ENCODE results near the gene WWC1. TPM values are rescaled to one million over a fixed set of nuclear protein-coding genes. Genes with fewer than 3 reads are reported as not detected.
A peak's percentile ranks its signal among the peaks of the same experiment; 100 is the strongest.

Gene WWC1
- total and polyA plus RNA-seq, 9 of the 15 experiments (the other 6 are each of a cell fraction or from before 2014, with no cell fraction given), result under 0.01 to 0.54 (median 0.42) TPM; not detected in 6

GRCh38 chr5:168422431-168422830 is 131.0 kb downstream of the WWC1 start:
- Histone ChIP-seq H3K4me2 (ENCODE audit: insufficient read depth, low read length) (no peak overlapping the region), H3K27me3 (ENCODE audit: control insufficient read depth in 2 of 2, insufficient read depth in 2 of 2, low read length in 2 of 2) (peaks cover 3 to 48% of the 10 kb centered on the region in 2 experiments; a peak in 2 of 5 replicates), H3K4me3 (no peak overlapping the region), H3K27ac (ENCODE audit: extremely low read depth, low read depth, low read length) (no peak overlapping the region), H3K79me2 (ENCODE audit: control insufficient read depth, insufficient read depth, low read length) (no peaks in the 10 kb centered on the region), H3K36me3 (ENCODE audit: control insufficient read depth, insufficient read depth, low read length) (no peaks in the 10 kb centered on the region), H2AFZ (ENCODE audit: low read depth, low read length) (no peak overlapping the region), H3K9me3 (replicated peaks; ENCODE audit: control insufficient read depth, insufficient read depth, low read depth, low read length) (no peaks in the 10 kb centered on the region), H3K9ac (ENCODE audit: insufficient read depth in 1 of 2, low read depth in 2 of 2, low read length in 2 of 2) (no peak overlapping the region), H3K4me1 (replicated peaks in 1 of 2; ENCODE audit: control insufficient read depth in 2 of 2, insufficient read depth in 2 of 2, low read length in 2 of 2) (no peaks in the 10 kb centered on the region), H3K9me1 (ENCODE audit: control insufficient read depth, insufficient read depth, low read length) (no peaks in the 10 kb centered on the region), H4K20me1 (replicated peaks; ENCODE audit: control insufficient read depth, insufficient read depth, low read length) (no peaks in the 10 kb centered on the region)
- ATAC-seq, result peak; percentile 78
- no TSS peak for BruUV-seq (replicated peaks)
- CTCF ChIA-PET (ENCODE audit: low intra/inter-chr PET ratio), result no interaction called here
- WGBS (ENCODE audit: insufficient coverage, low coverage, missing lambda C conversion rate), result 0% methylated on average over 4 of the region's 4 CpGs
- no peak for DNase-seq (ENCODE audit: extremely low read depth in 1 of 4, low spot score in 3 of 4)
- FAIRE-seq, result no peak
- peak; percentile 67 for TF ChIP-seq ZNF384 (IDR thresholded peaks at IDR 0.05; ENCODE audit: low read depth, low read length)
- TF ChIP-seq, protein P1, sequence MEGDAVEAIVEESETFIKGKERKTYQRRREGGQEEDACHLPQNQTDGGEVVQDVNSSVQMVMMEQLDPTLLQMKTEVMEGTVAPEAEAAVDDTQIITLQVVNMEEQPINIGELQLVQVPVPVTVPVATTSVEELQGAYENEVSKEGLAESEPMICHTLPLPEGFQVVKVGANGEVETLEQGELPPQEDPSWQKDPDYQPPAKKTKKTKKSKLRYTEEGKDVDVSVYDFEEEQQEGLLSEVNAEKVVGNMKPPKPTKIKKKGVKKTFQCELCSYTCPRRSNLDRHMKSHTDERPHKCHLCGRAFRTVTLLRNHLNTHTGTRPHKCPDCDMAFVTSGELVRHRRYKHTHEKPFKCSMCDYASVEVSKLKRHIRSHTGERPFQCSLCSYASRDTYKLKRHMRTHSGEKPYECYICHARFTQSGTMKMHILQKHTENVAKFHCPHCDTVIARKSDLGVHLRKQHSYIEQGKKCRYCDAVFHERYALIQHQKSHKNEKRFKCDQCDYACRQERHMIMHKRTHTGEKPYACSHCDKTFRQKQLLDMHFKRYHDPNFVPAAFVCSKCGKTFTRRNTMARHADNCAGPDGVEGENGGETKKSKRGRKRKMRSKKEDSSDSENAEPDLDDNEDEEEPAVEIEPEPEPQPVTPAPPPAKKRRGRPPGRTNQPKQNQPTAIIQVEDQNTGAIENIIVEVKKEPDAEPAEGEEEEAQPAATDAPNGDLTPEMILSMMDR (IDR thresholded peaks at IDR 0.05 in 2 of 3, conservative IDR thresholded peaks at IDR 0.05 in 1 of 3; ENCODE audit: insufficient read depth in 2 of 3, low read depth in 1 of 3, low read length in 3 of 3), result peak in 1 of 3 experiments; percentile 29; a peak in 1 of 6 replicates
- TF ChIP-seq HIVEP1 (CRISPR knock-in tag; IDR thresholded peaks at IDR 0.05), result no peak
- TF ChIP-seq ELF1 (tag; IDR thresholded peaks at IDR 0.05), result no peak
- TF ChIP-seq, protein P2, sequence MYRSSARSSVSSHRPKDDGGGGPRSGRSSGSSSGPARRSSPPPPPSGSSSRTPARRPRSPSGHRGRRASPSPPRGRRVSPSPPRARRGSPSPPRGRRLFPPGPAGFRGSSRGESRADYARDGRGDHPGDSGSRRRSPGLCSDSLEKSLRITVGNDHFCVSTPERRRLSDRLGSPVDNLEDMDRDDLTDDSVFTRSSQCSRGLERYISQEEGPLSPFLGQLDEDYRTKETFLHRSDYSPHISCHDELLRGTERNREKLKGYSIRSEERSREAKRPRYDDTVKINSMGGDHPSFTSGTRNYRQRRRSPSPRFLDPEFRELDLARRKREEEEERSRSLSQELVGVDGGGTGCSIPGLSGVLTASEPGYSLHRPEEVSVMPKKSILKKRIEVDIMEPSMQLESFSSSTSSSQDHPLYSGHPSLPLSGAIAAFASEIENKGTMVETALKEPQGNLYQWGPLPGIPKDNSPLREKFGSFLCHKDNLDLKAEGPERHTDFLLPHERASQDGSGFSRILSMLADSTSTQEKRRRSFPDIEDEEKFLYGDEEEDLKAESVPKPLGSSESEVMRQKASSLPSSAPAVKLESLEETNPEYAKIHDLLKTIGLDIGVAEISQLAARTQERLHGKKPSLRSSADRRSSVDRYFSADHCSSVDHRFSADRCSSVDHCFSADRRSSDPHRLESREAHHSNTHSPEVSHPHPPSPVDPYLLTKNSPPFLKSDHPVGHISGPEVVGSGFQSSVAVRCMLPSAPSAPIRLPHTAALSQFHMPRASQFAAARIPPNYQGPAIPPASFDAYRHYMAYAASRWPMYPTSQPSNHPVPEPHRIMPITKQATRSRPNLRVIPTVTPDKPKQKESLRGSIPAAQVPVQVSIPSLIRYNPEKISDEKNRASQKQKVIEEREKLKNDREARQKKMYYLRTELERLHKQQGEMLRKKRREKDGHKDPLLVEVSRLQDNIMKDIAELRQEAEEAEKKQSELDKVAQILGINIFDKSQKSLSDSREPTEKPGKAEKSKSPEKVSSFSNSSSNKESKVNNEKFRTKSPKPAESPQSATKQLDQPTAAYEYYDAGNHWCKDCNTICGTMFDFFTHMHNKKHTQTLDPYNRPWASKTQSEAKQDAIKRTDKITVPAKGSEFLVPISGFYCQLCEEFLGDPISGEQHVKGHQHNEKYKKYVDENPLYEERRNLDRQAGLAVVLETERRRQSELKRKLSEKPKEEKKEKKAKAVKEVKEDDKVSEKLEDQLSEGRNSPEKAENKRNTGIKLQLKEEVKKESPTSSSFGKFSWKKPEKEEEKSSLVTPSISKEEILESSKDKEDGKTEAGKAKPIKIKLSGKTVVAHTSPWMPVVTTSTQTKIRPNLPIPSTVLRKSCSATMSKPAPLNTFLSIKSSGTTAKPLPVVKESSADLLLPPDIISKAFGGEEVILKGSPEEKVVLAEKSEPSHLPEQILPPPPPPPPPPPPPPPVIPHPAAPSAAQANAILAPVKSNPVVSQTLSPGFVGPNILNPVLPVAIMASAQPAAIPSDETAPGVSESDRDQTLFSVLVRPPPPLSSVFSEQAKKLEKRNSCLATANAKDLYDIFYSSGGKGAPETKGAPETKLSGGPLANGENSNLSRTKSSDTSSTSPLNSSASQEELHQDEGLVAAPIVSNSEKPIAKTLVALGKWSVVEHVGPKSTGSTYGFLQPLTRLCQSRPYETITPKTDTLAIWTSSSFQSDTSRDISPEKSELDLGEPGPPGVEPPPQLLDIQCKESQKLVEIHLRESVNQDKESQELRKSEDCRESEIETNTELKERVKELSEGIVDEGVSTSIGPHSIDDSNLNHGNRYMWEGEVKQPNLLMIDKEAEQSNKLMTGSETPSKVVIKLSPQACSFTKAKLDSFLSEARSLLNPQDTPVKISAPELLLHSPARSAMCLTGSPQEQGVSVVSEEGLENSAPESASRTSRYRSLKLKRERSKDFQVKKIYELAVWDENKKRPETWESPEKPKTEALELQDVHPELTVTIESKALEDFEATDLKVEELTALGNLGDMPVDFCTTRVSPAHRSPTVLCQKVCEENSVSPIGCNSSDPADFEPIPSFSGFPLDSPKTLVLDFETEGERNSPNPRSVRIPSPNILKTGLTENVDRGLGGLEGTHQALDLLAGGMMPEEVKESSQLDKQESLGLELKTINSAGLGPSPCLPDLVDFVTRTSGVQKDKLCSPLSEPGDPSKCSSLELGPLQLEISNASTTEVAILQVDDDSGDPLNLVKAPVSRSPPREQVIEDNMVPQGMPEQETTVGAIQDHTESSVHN (IDR thresholded peaks at IDR 0.05; ENCODE audit: borderline replicate concordance in 1 of 2, low read depth in 1 of 2), result no peak
- in situ Hi-C loops (cut with MboI) (no loop called here), intact Hi-C loops (cut with micrococcal nuclease) (loop anchor here (10.0 kb wide), 1 partner anchor 158 kb away; no protein-coding TSS in a partner anchor)
- POLR2A ChIA-PET, result interaction anchor here (0.6 kb wide), 1 partner anchor 9 kb away, joined by 3 read pairs; no protein-coding TSS in a partner anchor

All from K562 (cell line).